Fibroblast of lung (primary cell): ENCODE data around the gene SNAPIN.

ENCODE experiments used
- EZH2 ChIP-seq: IDR thresholded peaks from 2 replicates; pipeline ENCODE4 v1.5.1; 2012; ENCODE audit warnings: low read length, control low read depth, mild to moderate bottlenecking; ENCODE audit errors: missing control alignments
- TF ChIP-seq, protein P1 (sequence below), 2 donors: IDR thresholded peaks in 1 of 2; conservative IDR thresholded peaks in 1 of 2; 1 replicate in 1 of 2; 2 replicates in 1 of 2; pipeline ENCODE4 v1.5.1; 2011 to 2012; ENCODE audit warnings: low read length in 2 of 2, control low read depth in 1 of 2, inconsistent platforms in 1 of 2, low read depth in 1 of 2, mild to moderate bottlenecking in 1 of 2

DNA sequence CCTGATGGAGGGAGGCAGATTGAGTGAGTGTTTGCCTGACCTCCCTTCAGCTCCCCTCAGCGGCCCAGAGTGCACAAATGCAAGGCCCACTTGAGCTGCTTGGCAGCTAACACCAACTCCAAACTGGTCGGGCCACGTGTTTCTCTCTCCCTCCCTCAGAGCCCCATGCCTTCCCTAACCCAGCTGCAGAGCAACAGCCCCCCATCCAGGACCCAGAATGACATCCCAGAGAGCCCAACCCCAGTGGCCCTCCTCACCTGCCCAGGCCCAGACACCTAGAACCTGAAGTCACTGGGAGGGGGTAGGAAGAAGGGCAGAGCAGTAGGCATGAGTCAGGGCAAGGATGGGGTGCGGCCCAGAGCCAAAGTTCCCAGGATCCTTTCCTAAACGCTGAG is 41.6 kb upstream of the SNAPIN start:
- TF ChIP-seq, protein P1, sequence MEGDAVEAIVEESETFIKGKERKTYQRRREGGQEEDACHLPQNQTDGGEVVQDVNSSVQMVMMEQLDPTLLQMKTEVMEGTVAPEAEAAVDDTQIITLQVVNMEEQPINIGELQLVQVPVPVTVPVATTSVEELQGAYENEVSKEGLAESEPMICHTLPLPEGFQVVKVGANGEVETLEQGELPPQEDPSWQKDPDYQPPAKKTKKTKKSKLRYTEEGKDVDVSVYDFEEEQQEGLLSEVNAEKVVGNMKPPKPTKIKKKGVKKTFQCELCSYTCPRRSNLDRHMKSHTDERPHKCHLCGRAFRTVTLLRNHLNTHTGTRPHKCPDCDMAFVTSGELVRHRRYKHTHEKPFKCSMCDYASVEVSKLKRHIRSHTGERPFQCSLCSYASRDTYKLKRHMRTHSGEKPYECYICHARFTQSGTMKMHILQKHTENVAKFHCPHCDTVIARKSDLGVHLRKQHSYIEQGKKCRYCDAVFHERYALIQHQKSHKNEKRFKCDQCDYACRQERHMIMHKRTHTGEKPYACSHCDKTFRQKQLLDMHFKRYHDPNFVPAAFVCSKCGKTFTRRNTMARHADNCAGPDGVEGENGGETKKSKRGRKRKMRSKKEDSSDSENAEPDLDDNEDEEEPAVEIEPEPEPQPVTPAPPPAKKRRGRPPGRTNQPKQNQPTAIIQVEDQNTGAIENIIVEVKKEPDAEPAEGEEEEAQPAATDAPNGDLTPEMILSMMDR (conservative IDR thresholded peaks at IDR 0.05 in 1 of 2, IDR thresholded peaks at IDR 0.05 in 1 of 2; ENCODE audit: low read depth in 1 of 2, low read length in 2 of 2), result no peak
- no peak for TF ChIP-seq EZH2
